Measurements from ENCODE around the gene GPR137C. TPM values are rescaled to one million over a fixed set of nuclear protein-coding genes. Genes with fewer than 3 reads are reported as not detected.

Gene GPR137C
- total RNA-seq, 1 experiment from 2014 or later: 2.7 TPM

DNA sequence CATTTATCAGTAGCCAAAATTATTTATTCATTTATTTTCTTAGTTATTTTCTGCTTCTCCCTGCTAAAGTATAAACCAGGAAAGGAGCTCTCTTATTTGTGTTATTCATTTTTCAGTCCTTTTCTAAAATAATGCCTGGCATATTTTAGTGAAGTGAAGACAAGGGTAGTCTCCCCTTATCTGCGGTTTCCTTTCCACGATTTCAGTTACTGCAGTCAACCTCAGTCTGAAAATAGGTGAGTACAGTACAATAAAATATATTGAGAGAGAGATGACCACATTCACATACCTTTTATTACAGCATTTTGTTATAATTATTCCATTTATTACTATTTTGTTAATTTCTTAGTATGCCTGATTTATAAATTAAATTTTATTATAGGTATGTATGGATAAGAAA, 57.6 kb downstream of the GPR137C start (continued):
- no peak for TF ChIP-seq PRRX2 (CRISPR knock-in tag; IDR thresholded peaks at IDR 0.05)
- no peak for TF ChIP-seq MXD4 (CRISPR knock-in tag; IDR thresholded peaks at IDR 0.05; ENCODE audit: borderline replicate concordance)

DNA sequence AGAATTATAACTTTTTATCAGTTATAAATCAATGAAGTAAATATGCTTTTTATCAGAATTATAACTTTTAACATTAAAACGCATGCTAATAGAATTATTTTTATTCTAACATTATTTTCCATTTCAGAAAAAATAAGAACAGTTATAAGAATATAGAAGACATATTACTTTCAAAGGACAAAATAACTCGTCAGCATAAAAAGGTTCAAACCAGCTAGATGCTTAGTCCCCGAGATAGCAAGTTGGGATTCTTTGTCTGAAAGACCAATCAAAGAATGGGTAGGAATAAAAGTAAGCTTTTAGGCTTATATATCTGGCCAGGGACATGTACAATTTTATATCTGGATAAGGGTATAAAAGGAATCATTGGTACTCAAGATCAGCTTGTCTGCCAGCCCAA, 66.0 kb downstream of the GPR137C start:
- no peaks in the 10 kb centered on the region for H3K27me3 Mint-ChIP-seq (ENCODE audit: low read depth)
- TF ChIP-seq ZNF121 (CRISPR knock-in tag; IDR thresholded peaks at IDR 0.05) (no peak), CREM (CRISPR knock-in tag; IDR thresholded peaks at IDR 0.05) (no peak), SOX15 (CRISPR knock-in tag; IDR thresholded peaks at IDR 0.05) (no peak), ZNF219 (CRISPR knock-in tag; IDR thresholded peaks at IDR 0.05; ENCODE audit: borderline replicate concordance) (no peak), FOXK1 (CRISPR knock-in tag; IDR thresholded peaks at IDR 0.05) (no peak), ZNF671 (CRISPR knock-in tag; IDR thresholded peaks at IDR 0.05) (no peak), NR2C2 (CRISPR knock-in tag; IDR thresholded peaks at IDR 0.05) (no peak), GTF2I (CRISPR knock-in tag; conservative IDR thresholded peaks at IDR 0.05) (no peak), RELA (CRISPR knock-in tag; IDR thresholded peaks at IDR 0.05; ENCODE audit: borderline replicate concordance) (no peak), CREB1 (CRISPR knock-in tag; IDR thresholded peaks at IDR 0.05) (no peak), SMAD3 (CRISPR knock-in tag; IDR thresholded peaks at IDR 0.05; ENCODE audit: borderline replicate concordance) (no peak)
- no peak overlapping the region for H3K4me3 Mint-ChIP-seq
- H3K9me3 Mint-ChIP-seq: peaks cover 1% of the 10 kb centered on the region
- ChIA-PET POLR2A (no interaction called here), CTCF (no interaction called here)
- DNase-seq (ENCODE audit: low spot score) (no peak), ATAC-seq (no peak)
- no peak overlapping the region for H3K27ac Mint-ChIP-seq
- no peaks in the 10 kb centered on the region; the same call in 1 of the 2 replicates for H3K36me3 Mint-ChIP-seq
- 0 out of 2 replicates have a peak, but pooled peaks cover under 1% of the 10 kb centered on the region for H3K4me1 Mint-ChIP-seq

DNA sequence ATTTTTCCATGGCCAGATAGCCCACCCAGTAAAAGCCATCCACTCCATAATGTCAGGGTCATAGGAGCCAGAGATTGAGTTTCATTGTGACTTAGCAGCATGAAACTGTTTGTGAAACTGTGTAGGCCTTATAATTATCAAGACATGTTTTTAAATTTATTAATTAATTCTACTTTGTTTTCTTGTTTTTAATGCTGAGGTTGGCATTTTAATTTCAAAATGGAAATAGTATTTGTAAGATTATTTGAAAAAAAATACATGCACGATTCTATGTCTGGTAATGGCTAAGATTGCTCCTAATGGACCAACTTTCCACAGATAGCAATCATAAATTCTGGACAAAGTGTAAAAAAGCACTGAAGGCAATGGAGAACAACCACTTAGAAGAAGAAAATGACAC, 67.1 kb downstream of the GPR137C start:
- Mint-ChIP-seq H3K9me3 (no peaks in the 10 kb centered on the region), H3K36me3 (no peaks in the 10 kb centered on the region), H3K4me3 (no peak overlapping the region), H3K27me3 (ENCODE audit: low read depth) (no peaks in the 10 kb centered on the region), H3K27ac (no peak overlapping the region), H3K4me1 (no peaks in the 10 kb centered on the region)
- CTCF ChIA-PET: no interaction called here
- POLR2A ChIA-PET: no interaction called here
- TF ChIP-seq, protein P1, sequence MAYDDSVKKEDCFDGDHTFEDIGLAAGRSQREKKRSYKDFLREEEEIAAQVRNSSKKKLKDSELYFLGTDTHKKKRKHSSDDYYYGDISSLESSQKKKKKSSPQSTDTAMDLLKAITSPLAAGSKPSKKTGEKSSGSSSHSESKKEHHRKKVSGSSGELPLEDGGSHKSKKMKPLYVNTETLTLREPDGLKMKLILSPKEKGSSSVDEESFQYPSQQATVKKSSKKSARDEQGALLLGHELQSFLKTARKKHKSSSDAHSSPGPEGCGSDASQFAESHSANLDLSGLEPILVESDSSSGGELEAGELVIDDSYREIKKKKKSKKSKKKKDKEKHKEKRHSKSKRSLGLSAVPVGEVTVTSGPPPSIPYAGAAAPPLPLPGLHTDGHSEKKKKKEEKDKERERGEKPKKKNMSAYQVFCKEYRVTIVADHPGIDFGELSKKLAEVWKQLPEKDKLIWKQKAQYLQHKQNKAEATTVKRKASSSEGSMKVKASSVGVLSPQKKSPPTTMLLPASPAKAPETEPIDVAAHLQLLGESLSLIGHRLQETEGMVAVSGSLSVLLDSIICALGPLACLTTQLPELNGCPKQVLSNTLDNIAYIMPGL (CRISPR knock-in tag; IDR thresholded peaks at IDR 0.05): no peak
- TF ChIP-seq TCF7 (CRISPR knock-in tag; IDR thresholded peaks at IDR 0.05; ENCODE audit: low read depth) (no peak), FOXJ3 (CRISPR knock-in tag; IDR thresholded peaks at IDR 0.05; ENCODE audit: borderline replicate concordance) (no peak)
- TF ChIP-seq, protein P2, sequence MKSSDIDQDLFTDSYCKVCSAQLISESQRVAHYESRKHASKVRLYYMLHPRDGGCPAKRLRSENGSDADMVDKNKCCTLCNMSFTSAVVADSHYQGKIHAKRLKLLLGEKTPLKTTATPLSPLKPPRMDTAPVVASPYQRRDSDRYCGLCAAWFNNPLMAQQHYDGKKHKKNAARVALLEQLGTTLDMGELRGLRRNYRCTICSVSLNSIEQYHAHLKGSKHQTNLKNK (CRISPR knock-in tag; IDR thresholded peaks at IDR 0.05): no peak
- TF ChIP-seq, protein P3, sequence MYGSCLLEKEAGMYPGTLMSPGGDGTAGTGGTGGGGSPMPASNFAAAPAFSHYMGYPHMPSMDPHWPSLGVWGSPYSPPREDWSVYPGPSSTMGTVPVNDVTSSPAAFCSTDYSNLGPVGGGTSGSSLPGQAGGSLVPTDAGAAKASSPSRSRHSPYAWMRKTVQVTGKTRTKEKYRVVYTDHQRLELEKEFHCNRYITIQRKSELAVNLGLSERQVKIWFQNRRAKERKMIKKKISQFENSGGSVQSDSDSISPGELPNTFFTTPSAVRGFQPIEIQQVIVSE (CRISPR knock-in tag; IDR thresholded peaks at IDR 0.05; ENCODE audit: borderline replicate concordance): no peak
- TF ChIP-seq, protein P4, sequence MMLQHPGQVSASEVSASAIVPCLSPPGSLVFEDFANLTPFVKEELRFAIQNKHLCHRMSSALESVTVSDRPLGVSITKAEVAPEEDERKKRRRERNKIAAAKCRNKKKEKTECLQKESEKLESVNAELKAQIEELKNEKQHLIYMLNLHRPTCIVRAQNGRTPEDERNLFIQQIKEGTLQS (CRISPR knock-in tag; conservative IDR thresholded peaks at IDR 0.05): no peak
- no peak for DNase-seq (ENCODE audit: low spot score)
- ATAC-seq: no peak

DNA sequence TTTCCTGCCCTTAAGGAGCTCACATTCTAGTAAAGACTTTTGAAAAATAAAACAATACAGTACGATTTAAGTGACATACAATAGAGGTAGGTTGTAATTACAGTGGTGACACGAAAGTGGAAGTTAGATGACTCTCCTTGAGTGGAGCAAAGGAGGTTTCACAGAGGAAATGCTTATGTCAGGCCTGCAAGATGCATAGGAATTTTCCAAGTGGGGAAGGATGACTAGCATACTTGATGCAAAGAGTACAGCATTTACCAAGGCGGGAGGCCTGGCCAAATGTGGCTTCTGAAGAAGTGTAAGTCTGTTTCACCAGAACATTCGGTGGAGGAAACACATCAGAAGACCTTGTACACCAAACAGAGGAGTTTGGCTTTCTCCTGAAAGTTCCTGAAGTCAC, 87.5 kb downstream of the GPR137C start:
- H3K36me3 Mint-ChIP-seq: peaks cover 19% of the 10 kb centered on the region
- POLR2A ChIA-PET: no interaction called here
- H3K27ac Mint-ChIP-seq: no peak overlapping the region
- no peaks in the 10 kb centered on the region for H3K27me3 Mint-ChIP-seq (ENCODE audit: low read depth)
- H3K4me1 Mint-ChIP-seq: no peaks in the 10 kb centered on the region
- ATAC-seq: no peak
- CTCF ChIA-PET: no interaction called here
- H3K4me3 Mint-ChIP-seq: no peak overlapping the region
- no peak for DNase-seq (ENCODE audit: low spot score)
- H3K9me3 Mint-ChIP-seq: peaks cover 9% of the 10 kb centered on the region
- TF ChIP-seq, protein P5, sequence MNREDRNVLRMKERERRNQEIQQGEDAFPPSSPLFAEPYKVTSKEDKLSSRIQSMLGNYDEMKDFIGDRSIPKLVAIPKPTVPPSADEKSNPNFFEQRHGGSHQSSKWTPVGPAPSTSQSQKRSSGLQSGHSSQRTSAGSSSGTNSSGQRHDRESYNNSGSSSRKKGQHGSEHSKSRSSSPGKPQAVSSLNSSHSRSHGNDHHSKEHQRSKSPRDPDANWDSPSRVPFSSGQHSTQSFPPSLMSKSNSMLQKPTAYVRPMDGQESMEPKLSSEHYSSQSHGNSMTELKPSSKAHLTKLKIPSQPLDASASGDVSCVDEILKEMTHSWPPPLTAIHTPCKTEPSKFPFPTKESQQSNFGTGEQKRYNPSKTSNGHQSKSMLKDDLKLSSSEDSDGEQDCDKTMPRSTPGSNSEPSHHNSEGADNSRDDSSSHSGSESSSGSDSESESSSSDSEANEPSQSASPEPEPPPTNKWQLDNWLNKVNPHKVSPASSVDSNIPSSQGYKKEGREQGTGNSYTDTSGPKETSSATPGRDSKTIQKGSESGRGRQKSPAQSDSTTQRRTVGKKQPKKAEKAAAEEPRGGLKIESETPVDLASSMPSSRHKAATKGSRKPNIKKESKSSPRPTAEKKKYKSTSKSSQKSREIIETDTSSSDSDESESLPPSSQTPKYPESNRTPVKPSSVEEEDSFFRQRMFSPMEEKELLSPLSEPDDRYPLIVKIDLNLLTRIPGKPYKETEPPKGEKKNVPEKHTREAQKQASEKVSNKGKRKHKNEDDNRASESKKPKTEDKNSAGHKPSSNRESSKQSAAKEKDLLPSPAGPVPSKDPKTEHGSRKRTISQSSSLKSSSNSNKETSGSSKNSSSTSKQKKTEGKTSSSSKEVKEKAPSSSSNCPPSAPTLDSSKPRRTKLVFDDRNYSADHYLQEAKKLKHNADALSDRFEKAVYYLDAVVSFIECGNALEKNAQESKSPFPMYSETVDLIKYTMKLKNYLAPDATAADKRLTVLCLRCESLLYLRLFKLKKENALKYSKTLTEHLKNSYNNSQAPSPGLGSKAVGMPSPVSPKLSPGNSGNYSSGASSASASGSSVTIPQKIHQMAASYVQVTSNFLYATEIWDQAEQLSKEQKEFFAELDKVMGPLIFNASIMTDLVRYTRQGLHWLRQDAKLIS (CRISPR knock-in tag; IDR thresholded peaks at IDR 0.05; ENCODE audit: borderline replicate concordance): no peak
- TF ChIP-seq OVOL2 (CRISPR knock-in tag; IDR thresholded peaks at IDR 0.05; ENCODE audit: borderline replicate concordance) (no peak), JUN (CRISPR knock-in tag; IDR thresholded peaks at IDR 0.05) (no peak), ZNF138 (CRISPR knock-in tag; conservative IDR thresholded peaks at IDR 0.05) (no peak)
- TF ChIP-seq, protein P6, sequence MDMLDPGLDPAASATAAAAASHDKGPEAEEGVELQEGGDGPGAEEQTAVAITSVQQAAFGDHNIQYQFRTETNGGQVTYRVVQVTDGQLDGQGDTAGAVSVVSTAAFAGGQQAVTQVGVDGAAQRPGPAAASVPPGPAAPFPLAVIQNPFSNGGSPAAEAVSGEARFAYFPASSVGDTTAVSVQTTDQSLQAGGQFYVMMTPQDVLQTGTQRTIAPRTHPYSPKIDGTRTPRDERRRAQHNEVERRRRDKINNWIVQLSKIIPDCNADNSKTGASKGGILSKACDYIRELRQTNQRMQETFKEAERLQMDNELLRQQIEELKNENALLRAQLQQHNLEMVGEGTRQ (CRISPR knock-in tag; IDR thresholded peaks at IDR 0.05): no peak
